Measurements from ENCODE around the gene SYCP1. TPM values are rescaled to one million over a fixed set of nuclear protein-coding genes. Genes with fewer than 3 reads are reported as not detected.
"Not testable (repeated sequence)": the region's sequence is repeated elsewhere in the genome, so short reads cannot be mapped to it uniquely, and the experiment has no call there.

SYCP1 gene
- total RNA-seq, result not detected in 2 replicates

GRCh38 chr1:114854693-114855320, at the start of gene SYCP1:
Gene SYCP1 (plus strand): TSS chr1:114854863. CDS start chr1:114855465, 602 bp downstream.
- intact Hi-C loops (cut with micrococcal nuclease), result no loop called here
- Mint-ChIP-seq H3K4me1 (ENCODE audit: low read depth) (peaks cover 10% of the 10 kb centered on the region), H3K27ac (no peak within 1 kb of the TSS), H3K27me3 (ENCODE audit: insufficient read depth) (peaks cover 24% of the 10 kb centered on the region), H3K9me3 (no peaks in the 10 kb centered on the region), H3K4me3 (peak within 1 kb of the TSS; percentile 47), H3K36me3 (ENCODE audit: low read depth) (no peaks in the 10 kb centered on the region)
- no peak for DNase-seq (ENCODE audit: low spot score)

- no peak overlapping the region for H3K4me3 Mint-ChIP-seq
- no peaks in the 10 kb centered on the region for H3K36me3 Mint-ChIP-seq (ENCODE audit: low read depth)
- H3K9me3 Mint-ChIP-seq, result peaks cover 10% of the 10 kb centered on the region
- H3K27me3 Mint-ChIP-seq (ENCODE audit: insufficient read depth), result peaks cover 8% of the 10 kb centered on the region
- intact Hi-C loops (cut with micrococcal nuclease), result no loop called here
- no peak overlapping the region for H3K27ac Mint-ChIP-seq
- no peak for DNase-seq (ENCODE audit: low spot score)
- H3K4me1 Mint-ChIP-seq (ENCODE audit: low read depth), result no peaks in the 10 kb centered on the region
These were observed 34.8 kb upstream of the SYCP1 start for GRCh38 chr1:114819869-114820268.

GRCh38 chr1:114820392-114820791, 34.3 kb upstream of the SYCP1 start:
- intact Hi-C loops (cut with micrococcal nuclease), result no loop called here
- Mint-ChIP-seq H3K27ac (no peak overlapping the region), H3K27me3 (ENCODE audit: insufficient read depth) (peaks cover 8% of the 10 kb centered on the region), H3K9me3 (peaks cover 13% of the 10 kb centered on the region), H3K36me3 (ENCODE audit: low read depth) (no peaks in the 10 kb centered on the region), H3K4me3 (no peak overlapping the region), H3K4me1 (ENCODE audit: low read depth) (no peaks in the 10 kb centered on the region)
- no peak for DNase-seq (ENCODE audit: low spot score)

GRCh38 chr1:114821978-114822377, 32.7 kb upstream of the SYCP1 start:
- DNase-seq (ENCODE audit: low spot score), result no peak
- Mint-ChIP-seq H3K27me3 (ENCODE audit: insufficient read depth) (peaks cover 9% of the 10 kb centered on the region), H3K27ac (no peak overlapping the region), H3K9me3 (peaks cover 13% of the 10 kb centered on the region), H3K4me3 (no peak overlapping the region), H3K36me3 (ENCODE audit: low read depth) (no peaks in the 10 kb centered on the region), H3K4me1 (ENCODE audit: low read depth) (no peaks in the 10 kb centered on the region)
- intact Hi-C loops (cut with micrococcal nuclease), result no loop called here

GRCh38 chr1:114828251-114828650, 26.4 kb upstream of the SYCP1 start:
- no peaks in the 10 kb centered on the region for H3K4me1 Mint-ChIP-seq (ENCODE audit: low read depth)
- no peak overlapping the region for H3K27ac Mint-ChIP-seq
- no peaks in the 10 kb centered on the region for H3K36me3 Mint-ChIP-seq (ENCODE audit: low read depth)
- H3K9me3 Mint-ChIP-seq, result peaks cover 7% of the 10 kb centered on the region
- H3K4me3 Mint-ChIP-seq, result no peak overlapping the region
- intact Hi-C loops (cut with micrococcal nuclease), result no loop called here
- H3K27me3 Mint-ChIP-seq (ENCODE audit: insufficient read depth), result peaks cover 2% of the 10 kb centered on the region
- no peak for DNase-seq (ENCODE audit: low spot score)

- H3K9me3 Mint-ChIP-seq; H3K4me1 Mint-ChIP-seq (ENCODE audit: low read depth); H3K4me3 Mint-ChIP-seq; H3K27ac Mint-ChIP-seq; intact Hi-C loops (cut with micrococcal nuclease); H3K27me3 Mint-ChIP-seq (ENCODE audit: insufficient read depth); H3K36me3 Mint-ChIP-seq (ENCODE audit: low read depth); DNase-seq (ENCODE audit: low spot score): not testable (repeated sequence)
These were observed 24.6 kb upstream of the SYCP1 start for GRCh38 chr1:114830075-114830474.

- H3K27ac Mint-ChIP-seq, result no peak overlapping the region
- no peak overlapping the region for H3K4me3 Mint-ChIP-seq
- no peaks in the 10 kb centered on the region for H3K36me3 Mint-ChIP-seq (ENCODE audit: low read depth)
- H3K9me3 Mint-ChIP-seq, result no peaks in the 10 kb centered on the region
- intact Hi-C loops (cut with micrococcal nuclease), result no loop called here
- no peak for DNase-seq (ENCODE audit: low spot score)
- H3K27me3 Mint-ChIP-seq (ENCODE audit: insufficient read depth), result peaks cover 3% of the 10 kb centered on the region
- H3K4me1 Mint-ChIP-seq (ENCODE audit: low read depth), result no peaks in the 10 kb centered on the region
These were observed 23.2 kb upstream of the SYCP1 start for GRCh38 chr1:114831276-114831994.

GRCh38 chr1:114832057-114832456, 22.6 kb upstream of the SYCP1 start:
- Mint-ChIP-seq H3K4me3 (no peak overlapping the region), H3K27me3 (ENCODE audit: insufficient read depth) (peaks cover 3% of the 10 kb centered on the region), H3K9me3 (no peaks in the 10 kb centered on the region), H3K36me3 (ENCODE audit: low read depth) (no peaks in the 10 kb centered on the region), H3K27ac (no peak overlapping the region), H3K4me1 (ENCODE audit: low read depth) (no peaks in the 10 kb centered on the region)
- DNase-seq (ENCODE audit: low spot score), result no peak
- intact Hi-C loops (cut with micrococcal nuclease), result no loop called here

GRCh38 chr1:114833421-114833820, 21.2 kb upstream of the SYCP1 start:
- H3K27ac Mint-ChIP-seq, result no peak overlapping the region
- DNase-seq (ENCODE audit: low spot score), result no peak
- no peaks in the 10 kb centered on the region for H3K36me3 Mint-ChIP-seq (ENCODE audit: low read depth)
- intact Hi-C loops (cut with micrococcal nuclease), result no loop called here
- H3K4me1 Mint-ChIP-seq (ENCODE audit: low read depth), result no peaks in the 10 kb centered on the region
- H3K27me3 Mint-ChIP-seq (ENCODE audit: insufficient read depth), result peaks cover 3% of the 10 kb centered on the region
- no peaks in the 10 kb centered on the region for H3K9me3 Mint-ChIP-seq
- no peak overlapping the region for H3K4me3 Mint-ChIP-seq

GRCh38 chr1:114844270-114844669, 10.4 kb upstream of the SYCP1 start:
- Mint-ChIP-seq H3K4me3 (no peak overlapping the region), H3K4me1 (ENCODE audit: low read depth) (no peaks in the 10 kb centered on the region), H3K27me3 (ENCODE audit: insufficient read depth) (peaks cover 17% of the 10 kb centered on the region), H3K36me3 (ENCODE audit: low read depth) (no peaks in the 10 kb centered on the region), H3K27ac (no peak overlapping the region), H3K9me3 (no peaks in the 10 kb centered on the region)
- intact Hi-C loops (cut with micrococcal nuclease), result no loop called here
- DNase-seq (ENCODE audit: low spot score), result no peak

- Mint-ChIP-seq H3K36me3 (ENCODE audit: low read depth) (no peaks in the 10 kb centered on the region), H3K27me3 (ENCODE audit: insufficient read depth) (peaks cover 24% of the 10 kb centered on the region), H3K4me1 (ENCODE audit: low read depth) (peaks cover 10% of the 10 kb centered on the region), H3K4me3 (no peak overlapping the region), H3K27ac (no peak overlapping the region), H3K9me3 (no peaks in the 10 kb centered on the region)
- intact Hi-C loops (cut with micrococcal nuclease), result no loop called here
- DNase-seq (ENCODE audit: low spot score), result no peak
These were observed 1.1 kb upstream of the SYCP1 start for GRCh38 chr1:114853584-114853983.

GRCh38 chr1:114861384-114861783, 6.7 kb downstream of the SYCP1 start:
- Mint-ChIP-seq H3K27me3 (ENCODE audit: insufficient read depth) (peaks cover 10% of the 10 kb centered on the region), H3K36me3 (ENCODE audit: low read depth) (no peaks in the 10 kb centered on the region), H3K27ac (no peak overlapping the region), H3K4me1 (ENCODE audit: low read depth) (no peaks in the 10 kb centered on the region), H3K4me3 (no peak overlapping the region), H3K9me3 (no peaks in the 10 kb centered on the region)
- DNase-seq (ENCODE audit: low spot score), result no peak
- intact Hi-C loops (cut with micrococcal nuclease), result no loop called here

GRCh38 chr1:114892194-114892918, 37.7 kb downstream of the SYCP1 start:
- Mint-ChIP-seq H3K36me3 (ENCODE audit: low read depth) (no peaks in the 10 kb centered on the region), H3K9me3 (no peaks in the 10 kb centered on the region), H3K4me3 (no peak overlapping the region), H3K27ac (no peak overlapping the region), H3K4me1 (ENCODE audit: low read depth) (no peaks in the 10 kb centered on the region), H3K27me3 (ENCODE audit: insufficient read depth) (peaks cover 9% of the 10 kb centered on the region)
- intact Hi-C loops (cut with micrococcal nuclease), result no loop called here
- DNase-seq (ENCODE audit: low spot score), result no peak
